Activated CD4-positive, CD25-positive, alpha-beta regulatory T cell (primary cell): ENCODE measurements around the gene MLEC.
"Not testable (repeated sequence)": the region's sequence is repeated elsewhere in the genome, so short reads cannot be mapped to it uniquely, and the experiment has no call there.

ENCODE experiments used
- DNase-seq, 4 experiments: peaks; one replicate each; lab custom pipeline; 2025; lab: John Stamatoyannopoulos, UW

Gene MLEC

GRCh38 chr12:120663741-120664140 lies 23.2 kb upstream of the MLEC start:
- no peak for DNase-seq

GRCh38 chr12:120666571-120667390 lies 20.2 kb upstream of the MLEC start:
- no peak for DNase-seq

- no peak for DNase-seq
Observed at GRCh38 chr12:120668091-120668867, 18.7 kb upstream of the MLEC start.

- DNase-seq = no peak
Observed at GRCh38 chr12:120668868-120669840, 17.8 kb upstream of the MLEC start.

- DNase-seq = not testable (repeated sequence)
Observed at GRCh38 chr12:120670237-120670636, 16.7 kb upstream of the MLEC start.

GRCh38 chr12:120670667-120671066 lies 16.3 kb upstream of the MLEC start:
- DNase-seq = no peak

GRCh38 chr12:120674097-120674636 lies 12.8 kb upstream of the MLEC start:
- no peak for DNase-seq

- DNase-seq = no peak
Observed at GRCh38 chr12:120677765-120678473, 9.0 kb upstream of the MLEC start.

- DNase-seq = no peak
Observed at GRCh38 chr12:120678572-120678971, 8.4 kb upstream of the MLEC start.

- no peak for DNase-seq
Observed at GRCh38 chr12:120680165-120680738, 6.7 kb upstream of the MLEC start.

- no peak for DNase-seq
Observed at GRCh38 chr12:120684523-120684932, 2.4 kb upstream of the MLEC start.

- DNase-seq = no peak
Observed at GRCh38 chr12:120685522-120685921, 1.4 kb upstream of the MLEC start.

GRCh38 chr12:120686151-120686689 lies 729 bp upstream of the MLEC start:
- peak; percentile 89 to 94 (median 91) for DNase-seq

- no peak for DNase-seq
Observed at GRCh38 chr12:120687578-120688289, 785 bp downstream of the MLEC start.

GRCh38 chr12:120688527-120689071 lies 1.6 kb downstream of the MLEC start:
- no peak for DNase-seq

GRCh38 chr12:120689397-120690082 lies 2.6 kb downstream of the MLEC start:
- DNase-seq = no peak

- DNase-seq = no peak
Observed at GRCh38 chr12:120690083-120690450, 3.1 kb downstream of the MLEC start.

GRCh38 chr12:120690978-120691377 lies 4.0 kb downstream of the MLEC start:
- DNase-seq = no peak

- DNase-seq = no peak
Observed at GRCh38 chr12:120692524-120693033, 5.6 kb downstream of the MLEC start.
